Neural progenitor cell (in vitro differentiated cells): ENCODE measurements around the gene MAN2C1. TPM values are rescaled to one million over a fixed set of nuclear protein-coding genes. Genes with fewer than 3 reads are reported as not detected.

ENCODE experiments used
- DNase-seq: peaks from one replicate; pipeline ENCODE4 v3.0.0-alpha.2; 2016; ENCODE audit warnings: low spot score
- H2AFZ ChIP-seq: fragments of 200-600 bp; sonication (generic); replicated peaks from 2 replicates; pipeline ENCODE4 v1.6.1; 2016; ENCODE audit warnings: antibody characterized with exemption
- H3F3A ChIP-seq: fragments of 200-600 bp; sonication (generic); 2 replicates; pipeline ENCODE4 v1.6.1; 2016; ENCODE audit warnings: antibody characterized with exemption, low read depth
- H3K27ac ChIP-seq: fragments of 200-600 bp; sonication (generic); 2 replicates; pipeline ENCODE4 v1.5.1; 2016; ENCODE audit warnings: mild to moderate bottlenecking
- H3K27me3 ChIP-seq: fragments of 200-600 bp; sonication (generic); 2 replicates; pipeline ENCODE4 v1.6.1; 2016; ENCODE audit warnings: mild to moderate bottlenecking, moderate library complexity
- H3K36me3 ChIP-seq: fragments of 200-600 bp; sonication (generic); 2 replicates; pipeline ENCODE4 v1.5.1; 2016
- H3K4me1 ChIP-seq: fragments of 200-600 bp; sonication (generic); 2 replicates; pipeline ENCODE4 v1.6.1; 2016; ENCODE audit warnings: mixed run types
- H3K4me2 ChIP-seq: fragments of 200-600 bp; sonication (generic); 2 replicates; pipeline ENCODE4 v1.6.1; 2016
- H3K4me3 ChIP-seq: fragments of 200-600 bp; sonication (generic); 2 replicates; pipeline ENCODE4 v1.5.1; 2016
- H3K79me2 ChIP-seq: fragments of 200-600 bp; sonication (generic); 2 replicates; pipeline ENCODE4 v1.6.1; 2016; ENCODE audit warnings: low read depth
- H3K9ac ChIP-seq: fragments of 200-600 bp; sonication (generic); 2 replicates; pipeline ENCODE4 v1.6.1; 2016
- H3K9me3 ChIP-seq: fragments of 200-600 bp; sonication (generic); 2 replicates; pipeline ENCODE4 v1.5.1; 2016; ENCODE audit warnings: low read depth
- H4K20me1 ChIP-seq: fragments of 200-600 bp; sonication (generic); 2 replicates; pipeline ENCODE4 v1.6.1; 2016; ENCODE audit warnings: low read depth
- H3K27ac Mint-ChIP-seq: 3 replicates; pipeline ENCODE4 v1.8.0; 2021; ENCODE audit warnings: mixed read lengths
- H3K27me3 Mint-ChIP-seq: 2 replicates; pipeline ENCODE4 v1.8.0; 2022; ENCODE audit warnings: low read depth, mild to moderate bottlenecking, inconsistent platforms, moderate library complexity, mixed read lengths; ENCODE audit not compliant: insufficient read depth
- H3K36me3 Mint-ChIP-seq: 3 replicates; pipeline ENCODE4 v1.8.0; 2021; ENCODE audit warnings: mixed read lengths
- H3K4me1 Mint-ChIP-seq: 3 replicates; pipeline ENCODE4 v1.8.0; 2021; ENCODE audit warnings: mixed read lengths
- H3K4me3 Mint-ChIP-seq: 3 replicates; pipeline ENCODE4 v1.8.0; 2021; ENCODE audit warnings: mild to moderate bottlenecking, moderate library complexity, mixed read lengths
- H3K9me3 Mint-ChIP-seq: 3 replicates; pipeline ENCODE4 v1.8.0; 2020; ENCODE audit warnings: mixed read lengths
- CTCF ChIP-seq: fragments of 200-600 bp; sonication (generic); IDR thresholded peaks from 2 replicates; pipeline ENCODE4 v1.5.1; 2017; ENCODE audit warnings: antibody characterized with exemption, mild to moderate bottlenecking
- EZH2 ChIP-seq: fragments of 200-600 bp; sonication (generic); IDR thresholded peaks from 2 replicates; pipeline ENCODE4 v1.6.1; 2017; ENCODE audit warnings: antibody characterized with exemption, mild to moderate bottlenecking, moderate library complexity
- EZH2phosphoT487 ChIP-seq: fragments of 200-600 bp; sonication (generic); IDR thresholded peaks from 2 replicates; pipeline ENCODE4 v1.6.1; 2017; ENCODE audit warnings: antibody characterized with exemption
- total RNA-seq: library from RNA; depleted of rRNA; stranded (reverse); fragments of >200 nt; gene quantifications from 2 replicates; pipeline ENCODE4 v1.2.3, GENCODE V29; 2015; ENCODE audit warnings: low replicate concordance

The MAN2C1 gene
- total RNA-seq, 1 donor from 2014 or later = 76.8 TPM

- TF ChIP-seq EZH2 (no peak), CTCF (no peak), EZH2phosphoT487 (no peak)
- no peaks in the 10 kb centered on the region for H3K27me3 ChIP-seq
- Mint-ChIP-seq H3K27me3 (no peaks in the 10 kb centered on the region), H3K4me3 (no peak overlapping the region), H3K9me3 (no peaks in the 10 kb centered on the region), H3K27ac (no peak overlapping the region), H3K4me1 (no peaks in the 10 kb centered on the region), H3K36me3 (peaks cover 3% of the 10 kb centered on the region)
- H3K9ac ChIP-seq = no peak overlapping the region
- H3K9me3 ChIP-seq = no peaks in the 10 kb centered on the region
- no peaks in the 10 kb centered on the region for H3K4me1 ChIP-seq
- H2AFZ ChIP-seq = no peak overlapping the region
- DNase-seq = no peak
- no peaks in the 10 kb centered on the region for H3K36me3 ChIP-seq
- H3F3A ChIP-seq = no peaks in the 10 kb centered on the region
- H3K4me3 ChIP-seq = no peak overlapping the region
- H4K20me1 ChIP-seq = no peaks in the 10 kb centered on the region
- no peak overlapping the region for H3K27ac ChIP-seq
- H3K79me2 ChIP-seq = no peaks in the 10 kb centered on the region
- H3K4me2 ChIP-seq = no peak overlapping the region
These were observed 12.4 kb downstream of the MAN2C1 start for GRCh38 chr15:75356006-75356405.

GRCh38 chr15:75355369-75355768 lies 13.0 kb downstream of the MAN2C1 start:
- H3K9me3 Mint-ChIP-seq = no peaks in the 10 kb centered on the region
- H3K27ac ChIP-seq = no peak overlapping the region
- H3K4me3 Mint-ChIP-seq = no peak overlapping the region

GRCh38 chr15:75354454-75354853 lies 14.0 kb downstream of the MAN2C1 start:
- Mint-ChIP-seq H3K27ac (no peak overlapping the region), H3K27me3 (no peaks in the 10 kb centered on the region), H3K4me3 (no peak overlapping the region), H3K9me3 (no peaks in the 10 kb centered on the region), H3K4me1 (no peaks in the 10 kb centered on the region), H3K36me3 (no peaks in the 10 kb centered on the region)
- H3K4me3 ChIP-seq = no peak overlapping the region
- no peak for TF ChIP-seq CTCF
- no peak for TF ChIP-seq EZH2
- no peak for TF ChIP-seq EZH2phosphoT487
- H3K27ac ChIP-seq = no peak overlapping the region
- H4K20me1 ChIP-seq = no peaks in the 10 kb centered on the region
- peaks cover 9% of the 10 kb centered on the region for H3K27me3 ChIP-seq
- no peak overlapping the region for H3K9ac ChIP-seq
- H3K79me2 ChIP-seq = no peaks in the 10 kb centered on the region
- H3F3A ChIP-seq = no peaks in the 10 kb centered on the region
- no peak overlapping the region for H2AFZ ChIP-seq
- DNase-seq = no peak
- no peaks in the 10 kb centered on the region for H3K4me1 ChIP-seq
- no peaks in the 10 kb centered on the region for H3K36me3 ChIP-seq
- H3K4me2 ChIP-seq = no peak overlapping the region
- H3K9me3 ChIP-seq = no peaks in the 10 kb centered on the region

More at GRCh38 chr15:75355369-75355768, 13.0 kb downstream of the MAN2C1 start:
- no peaks in the 10 kb centered on the region for H3K36me3 ChIP-seq
- H3K4me3 ChIP-seq = no peak overlapping the region
- no peak overlapping the region for H2AFZ ChIP-seq
- H3K9me3 ChIP-seq = no peaks in the 10 kb centered on the region
- no peak overlapping the region for H3K4me2 ChIP-seq
- DNase-seq = no peak
- H3K4me1 ChIP-seq = no peaks in the 10 kb centered on the region
- peaks cover 1% of the 10 kb centered on the region for H3K36me3 Mint-ChIP-seq
- H3F3A ChIP-seq = no peaks in the 10 kb centered on the region
- no peaks in the 10 kb centered on the region for H3K27me3 Mint-ChIP-seq
- no peak overlapping the region for H3K27ac Mint-ChIP-seq
- no peak overlapping the region for H3K9ac ChIP-seq
- no peaks in the 10 kb centered on the region for H3K4me1 Mint-ChIP-seq
- H4K20me1 ChIP-seq = no peaks in the 10 kb centered on the region
- no peaks in the 10 kb centered on the region for H3K79me2 ChIP-seq
- TF ChIP-seq EZH2phosphoT487 (no peak), EZH2 (no peak), CTCF (no peak)
- H3K27me3 ChIP-seq = no peaks in the 10 kb centered on the region
